ENCODE results near the gene PXMP2.

DNA sequence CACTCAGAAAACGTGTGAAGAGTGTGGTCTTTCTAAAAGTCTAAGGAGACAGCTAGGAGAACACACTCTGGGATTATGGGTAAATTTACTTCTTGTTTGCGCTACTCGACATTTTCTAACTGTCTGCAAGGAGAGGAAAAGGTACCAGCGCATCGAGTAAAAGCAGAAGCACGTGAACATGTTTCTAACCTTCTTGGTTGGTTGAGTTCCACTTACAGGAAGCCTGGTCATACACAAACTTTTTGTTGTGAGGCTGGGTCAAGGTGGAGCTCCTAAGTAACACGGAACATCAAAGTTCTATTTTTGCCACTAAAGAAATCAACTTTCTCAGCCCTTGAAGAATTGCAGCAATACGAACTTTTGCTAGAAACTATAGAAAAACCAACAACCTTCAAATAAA, 54.2 kb downstream of the PXMP2 start:
- TF ChIP-seq CTCF (IDR thresholded peaks at IDR 0.05) (no peak), ZFX (IDR thresholded peaks at IDR 0.05; ENCODE audit: borderline replicate concordance) (no peak)
